Retinal pigment epithelial cell (primary cell): Measurements from ENCODE around the gene NPHS1.

ENCODE experiments used
- DNase-seq: peaks from one replicate; pipeline ENCODE4 v3.0.0-alpha.2; 2010; ENCODE audit warnings: low read depth
- H3K4me3 ChIP-seq: 2 replicates; pipeline ENCODE4 v1.5.1; 2011; ENCODE audit warnings: mild to moderate bottlenecking, low read length, control low read depth, moderate library complexity
- TF ChIP-seq, protein P1 (sequence below): conservative IDR thresholded peaks from 2 replicates; pipeline ENCODE4 v1.5.1; 2011; ENCODE audit warnings: low read depth, low read length, control low read depth, inconsistent platforms

Gene NPHS1

DNA sequence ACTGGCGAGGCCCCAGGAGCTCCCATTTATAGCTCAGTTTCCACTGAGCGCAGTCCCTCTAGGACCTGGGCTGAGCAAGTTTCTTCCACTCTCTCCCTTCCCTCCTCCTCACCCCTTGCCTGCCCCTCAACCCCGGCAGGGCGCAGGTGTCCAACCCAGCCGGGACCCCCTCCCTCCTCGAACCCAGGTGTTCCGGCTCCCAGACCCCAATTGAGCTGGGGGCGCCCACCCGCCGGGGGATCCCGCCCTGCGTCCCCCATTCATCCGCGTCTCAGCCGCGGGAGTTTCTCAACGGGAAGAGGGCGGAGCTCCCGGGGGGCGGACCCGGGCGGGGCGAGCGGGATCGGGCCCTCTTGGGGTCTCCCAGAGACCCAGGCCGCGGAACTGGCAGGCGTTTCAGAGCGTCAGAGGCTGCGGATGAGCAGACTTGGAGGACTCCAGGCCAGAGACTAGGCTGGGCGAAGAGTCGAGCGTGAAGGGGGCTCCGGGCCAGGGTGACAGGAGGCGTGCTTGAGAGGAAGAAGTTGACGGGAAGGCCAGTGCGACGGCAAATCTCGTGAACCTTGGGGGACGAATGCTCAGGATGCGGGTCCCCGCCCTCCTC lies 4.3 kb upstream of the NPHS1 start, which contains the start of gene KIRREL2:
Gene KIRREL2 (plus strand): TSS at position 366 of the 604 bp plus-strand sequence. CDS start 209 bp downstream, at position 575.
- TF ChIP-seq, protein P1, sequence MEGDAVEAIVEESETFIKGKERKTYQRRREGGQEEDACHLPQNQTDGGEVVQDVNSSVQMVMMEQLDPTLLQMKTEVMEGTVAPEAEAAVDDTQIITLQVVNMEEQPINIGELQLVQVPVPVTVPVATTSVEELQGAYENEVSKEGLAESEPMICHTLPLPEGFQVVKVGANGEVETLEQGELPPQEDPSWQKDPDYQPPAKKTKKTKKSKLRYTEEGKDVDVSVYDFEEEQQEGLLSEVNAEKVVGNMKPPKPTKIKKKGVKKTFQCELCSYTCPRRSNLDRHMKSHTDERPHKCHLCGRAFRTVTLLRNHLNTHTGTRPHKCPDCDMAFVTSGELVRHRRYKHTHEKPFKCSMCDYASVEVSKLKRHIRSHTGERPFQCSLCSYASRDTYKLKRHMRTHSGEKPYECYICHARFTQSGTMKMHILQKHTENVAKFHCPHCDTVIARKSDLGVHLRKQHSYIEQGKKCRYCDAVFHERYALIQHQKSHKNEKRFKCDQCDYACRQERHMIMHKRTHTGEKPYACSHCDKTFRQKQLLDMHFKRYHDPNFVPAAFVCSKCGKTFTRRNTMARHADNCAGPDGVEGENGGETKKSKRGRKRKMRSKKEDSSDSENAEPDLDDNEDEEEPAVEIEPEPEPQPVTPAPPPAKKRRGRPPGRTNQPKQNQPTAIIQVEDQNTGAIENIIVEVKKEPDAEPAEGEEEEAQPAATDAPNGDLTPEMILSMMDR, result no peak
- no peak for DNase-seq
- peak within 1 kb of the TSS; percentile 55 for H3K4me3 ChIP-seq

DNA sequence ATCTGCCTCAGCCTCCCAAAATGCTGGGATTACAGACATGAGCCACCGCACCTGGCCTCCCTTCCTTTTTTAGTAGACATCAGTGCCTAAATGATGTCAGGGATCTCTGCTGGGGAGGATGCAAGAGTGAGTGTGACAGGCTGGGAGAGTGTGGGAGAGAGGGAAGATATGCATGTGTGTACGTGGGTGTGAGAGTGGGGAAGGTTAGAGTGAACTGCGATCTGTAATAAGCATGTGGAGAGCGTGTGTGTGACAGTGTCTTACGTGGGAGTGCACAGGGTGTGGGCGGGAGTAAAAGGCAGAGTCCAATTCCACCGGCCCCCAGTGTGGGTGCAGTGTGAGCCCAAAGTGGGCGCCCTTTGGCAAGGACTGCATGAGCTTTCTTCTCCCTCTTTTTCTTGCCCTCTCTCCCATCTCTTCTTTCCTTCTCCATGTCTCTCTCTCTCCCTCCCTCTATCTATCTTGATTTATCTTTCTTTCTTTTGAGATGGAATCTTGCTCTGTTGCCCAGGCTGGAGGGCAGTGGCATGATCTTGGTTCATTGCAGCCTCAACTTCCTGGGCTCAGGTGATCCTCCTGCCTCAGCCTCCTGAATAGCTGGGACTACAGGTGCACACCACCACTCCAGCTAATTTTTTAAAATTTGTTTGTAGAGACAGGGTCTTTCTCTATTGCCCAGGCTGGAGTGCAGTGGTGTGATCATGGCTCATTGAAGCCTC lies 893 bp upstream of the NPHS1 start:
- DNase-seq, result no peak
- no peak overlapping the region for H3K4me3 ChIP-seq
- TF ChIP-seq, protein P1, result no peak

DNA sequence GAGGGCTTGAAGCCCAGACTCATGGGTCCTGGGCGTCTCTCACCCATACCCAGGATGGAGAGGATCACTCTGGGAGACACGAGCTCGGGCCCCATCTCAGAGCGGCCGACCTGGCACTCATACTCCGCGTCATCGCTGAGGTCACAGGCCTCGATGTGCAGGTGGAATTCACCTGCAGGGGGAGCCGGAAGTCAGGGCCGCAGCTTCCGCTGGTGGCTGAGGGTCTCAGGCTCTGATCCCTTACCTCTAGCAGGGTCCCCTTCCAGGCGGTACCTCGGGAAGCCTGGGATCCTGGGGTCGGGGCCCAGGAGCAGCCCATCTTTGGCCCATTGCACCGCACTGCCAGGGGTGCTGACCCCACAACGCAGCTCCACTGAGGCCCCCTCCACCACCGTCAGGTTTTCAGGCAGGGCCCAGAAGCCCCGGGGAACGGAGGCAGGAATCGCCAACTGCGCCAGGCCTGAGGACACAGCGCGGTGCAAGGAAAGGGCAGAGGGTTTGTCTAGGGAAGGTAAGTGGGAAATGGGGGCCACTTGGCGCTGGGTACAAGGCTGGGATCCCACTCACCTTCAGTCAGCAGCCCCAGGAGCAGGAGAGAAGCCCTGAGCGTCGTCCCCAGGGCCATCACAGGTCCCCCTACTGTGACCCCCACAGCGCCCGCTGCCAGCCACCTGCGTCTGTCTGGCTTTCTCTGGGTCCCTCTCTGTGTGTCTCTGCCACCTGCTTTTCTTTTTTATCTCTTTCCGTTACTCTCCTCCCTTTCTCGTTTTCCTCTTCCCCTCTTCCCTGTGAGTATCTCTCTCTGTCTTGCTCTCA lies 883 bp downstream of the NPHS1 start:
- TF ChIP-seq, protein P1, result peak; percentile 33
- no peak overlapping the region for H3K4me3 ChIP-seq
- DNase-seq, result no peak

DNA sequence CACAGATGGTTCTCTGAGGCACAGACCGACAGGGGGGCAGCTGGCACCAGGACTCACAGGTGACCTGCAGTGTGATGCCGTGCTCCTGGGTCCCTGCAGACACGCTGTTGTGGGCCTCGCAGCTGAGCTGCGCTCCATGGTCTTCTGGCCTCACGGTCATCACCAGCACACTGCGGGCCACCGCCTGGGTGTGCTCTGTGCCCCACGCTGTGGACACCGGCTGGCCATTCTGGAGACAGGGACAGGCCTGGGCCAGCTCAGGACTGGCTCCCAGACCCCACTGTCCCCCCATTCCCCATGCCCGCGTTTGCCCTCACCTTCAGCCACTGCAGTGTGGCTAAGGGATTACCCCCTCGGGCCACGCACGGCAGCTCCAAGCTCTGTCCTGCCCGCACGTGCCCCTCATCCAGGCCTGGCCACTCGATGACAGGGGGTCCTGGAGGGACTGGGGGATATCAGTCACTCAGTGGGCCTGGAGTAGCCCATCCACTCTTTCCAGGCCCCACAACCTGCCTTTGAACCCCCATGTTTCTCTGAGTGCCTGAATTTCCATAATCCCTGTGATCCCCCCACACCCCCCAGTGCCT lies 3.3 kb downstream of the NPHS1 start:
- DNase-seq, result no peak
- no peak overlapping the region for H3K4me3 ChIP-seq
- TF ChIP-seq, protein P1, result no peak

DNA sequence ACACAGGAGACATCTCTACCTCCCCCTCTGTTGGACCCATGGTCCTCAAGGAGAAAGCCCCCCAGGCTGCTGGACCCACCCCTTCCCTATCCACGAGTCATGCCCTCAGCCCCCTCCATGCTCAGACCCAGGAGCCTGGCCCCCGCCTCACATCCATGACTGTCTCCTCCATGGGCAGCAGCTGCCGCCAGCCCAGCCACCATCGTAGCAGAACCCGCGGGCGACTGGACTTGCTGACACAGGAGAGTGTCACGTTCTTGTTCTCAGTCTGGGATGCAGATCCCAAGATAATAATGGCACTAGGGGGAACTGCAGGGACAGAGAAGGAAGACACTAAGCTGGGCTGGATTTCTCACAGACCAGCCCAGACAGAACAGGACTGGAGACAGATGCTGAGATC lies 3.8 kb downstream of the NPHS1 start:
- H3K4me3 ChIP-seq, result no peak overlapping the region
- TF ChIP-seq, protein P1, result no peak
- DNase-seq, result no peak

DNA sequence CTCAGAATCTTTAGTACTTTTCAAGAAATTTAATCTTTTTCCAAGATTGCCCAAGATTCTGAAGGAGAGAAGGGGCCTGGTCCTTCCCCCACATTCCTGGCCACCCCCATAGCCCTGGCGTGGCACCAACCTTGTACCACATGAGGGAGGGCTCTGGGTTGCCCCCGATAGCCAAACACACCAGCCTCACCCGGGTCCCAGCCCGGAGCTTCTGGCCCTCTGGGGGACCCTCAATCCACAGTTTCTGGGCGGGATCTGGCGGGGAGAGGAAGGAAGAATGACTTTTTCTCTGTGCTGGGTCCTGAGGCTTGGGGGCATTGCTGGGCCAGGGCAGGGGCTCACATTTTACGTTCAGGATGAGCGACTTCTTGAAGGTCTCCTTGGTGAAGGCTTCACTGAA lies 4.4 kb downstream of the NPHS1 start:
- DNase-seq, result no peak
- TF ChIP-seq, protein P1, result no peak

More for the DNA sequence above, 4.4 kb downstream of the NPHS1 start:
- H3K4me3 ChIP-seq, result no peak overlapping the region
